Colon (tissue), 2 donors: Measurements from ENCODE around the gene CAPN10.

ENCODE experiments used
- FAIRE-seq: peaks from 2 replicates; lab custom pipeline; 2012; peaks lifted over from hg19 to GRCh38; lab: Jason Lieb, UNC
- donor health status: control.
- donor health status: control.

The CAPN10 gene

DNA sequence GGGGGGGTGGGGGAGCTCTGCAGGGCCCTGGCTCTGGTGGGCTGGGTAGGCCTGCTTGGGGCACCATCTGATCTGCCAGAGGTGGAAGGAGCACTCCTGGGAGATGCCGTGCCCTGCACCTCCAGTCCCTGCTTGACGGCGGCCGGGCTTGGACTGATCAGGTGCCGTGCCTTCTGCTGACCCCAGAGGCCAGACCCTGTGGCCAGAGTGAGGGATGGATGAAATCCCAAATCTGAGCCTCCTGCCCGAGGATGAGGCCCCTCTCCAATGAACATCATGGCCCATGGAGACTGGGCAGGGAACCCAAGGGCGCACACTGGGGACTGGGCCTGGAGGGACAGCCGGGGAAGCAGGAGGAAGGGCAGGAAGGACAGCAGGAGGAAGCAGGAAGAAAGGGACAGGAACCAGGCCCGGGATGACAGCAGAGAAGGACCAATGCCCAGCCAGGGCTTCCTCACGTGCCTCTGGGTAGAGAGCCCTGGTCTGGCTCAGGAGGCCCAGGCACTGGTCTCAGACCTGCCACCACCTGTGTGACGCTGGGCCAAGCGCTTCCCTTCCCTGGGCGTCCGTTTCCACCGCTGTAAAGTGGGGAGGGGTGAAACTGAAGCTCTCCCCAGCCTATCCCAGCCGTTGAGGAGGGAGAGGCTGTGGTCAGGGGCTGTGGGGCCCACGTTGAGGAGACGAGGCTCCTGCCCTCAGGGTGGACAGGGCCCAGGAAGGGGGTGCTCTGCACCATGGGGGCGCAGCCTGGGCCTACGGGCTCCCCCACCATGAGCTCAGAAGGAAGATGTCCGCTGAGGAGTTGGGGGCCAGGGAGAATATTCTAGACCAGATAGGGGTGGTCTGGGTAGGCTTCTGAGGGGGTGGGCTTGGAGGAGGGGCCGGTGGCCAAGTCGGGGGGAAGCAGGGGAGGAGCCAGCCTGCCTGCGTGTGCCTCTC, 37.7 kb downstream of the CAPN10 start:
- no peak for FAIRE-seq

- FAIRE-seq, result no peak
Measured at GRCh38 chr2:240624950-240625621, 38.6 kb downstream of the CAPN10 start, which contains the start of gene GPR35. GPR35 (plus strand) TSS chr2:240625480; CDS start chr2:240629953, 4,473 bp downstream.

- no peak for FAIRE-seq
Measured at GRCh38 chr2:240626531-240627300, 40.2 kb downstream of the CAPN10 start.

GRCh38 chr2:240627736-240628506, 41.4 kb downstream of the CAPN10 start:
- FAIRE-seq, result no peak

DNA sequence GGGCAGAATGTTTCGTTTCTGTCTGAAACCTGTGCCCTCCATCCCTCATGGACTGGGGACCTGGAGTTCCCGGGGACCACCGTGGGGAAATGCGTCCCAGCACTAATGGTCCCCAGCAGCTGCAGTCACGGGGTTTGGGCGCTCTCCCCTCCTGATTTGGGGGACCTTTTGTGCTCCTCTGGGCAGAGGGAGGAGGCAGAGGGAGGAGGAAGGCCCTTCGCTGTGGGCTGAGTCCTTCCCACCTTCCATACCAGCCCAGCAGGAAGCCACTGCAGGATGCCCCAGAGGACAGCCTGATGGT, 41.9 kb downstream of the CAPN10 start:
- no peak for FAIRE-seq

GRCh38 chr2:240628808-240629618, 42.5 kb downstream of the CAPN10 start:
- FAIRE-seq, result no peak

GRCh38 chr2:240629619-240629967, 43.1 kb downstream of the CAPN10 start:
- FAIRE-seq, result no peak

DNA sequence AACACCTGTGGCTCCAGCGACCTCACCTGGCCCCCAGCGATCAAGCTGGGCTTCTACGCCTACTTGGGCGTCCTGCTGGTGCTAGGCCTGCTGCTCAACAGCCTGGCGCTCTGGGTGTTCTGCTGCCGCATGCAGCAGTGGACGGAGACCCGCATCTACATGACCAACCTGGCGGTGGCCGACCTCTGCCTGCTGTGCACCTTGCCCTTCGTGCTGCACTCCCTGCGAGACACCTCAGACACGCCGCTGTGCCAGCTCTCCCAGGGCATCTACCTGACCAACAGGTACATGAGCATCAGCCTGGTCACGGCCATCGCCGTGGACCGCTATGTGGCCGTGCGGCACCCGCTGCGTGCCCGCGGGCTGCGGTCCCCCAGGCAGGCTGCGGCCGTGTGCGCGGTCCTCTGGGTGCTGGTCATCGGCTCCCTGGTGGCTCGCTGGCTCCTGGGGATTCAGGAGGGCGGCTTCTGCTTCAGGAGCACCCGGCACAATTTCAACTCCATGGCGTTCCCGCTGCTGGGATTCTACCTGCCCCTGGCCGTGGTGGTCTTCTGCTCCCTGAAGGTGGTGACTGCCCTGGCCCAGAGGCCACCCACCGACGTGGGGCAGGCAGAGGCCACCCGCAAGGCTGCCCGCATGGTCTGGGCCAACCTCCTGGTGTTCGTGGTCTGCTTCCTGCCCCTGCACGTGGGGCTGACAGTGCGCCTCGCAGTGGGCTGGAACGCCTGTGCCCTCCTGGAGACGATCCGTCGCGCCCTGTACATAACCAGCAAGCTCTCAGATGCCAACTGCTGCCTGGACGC, 43.6 kb downstream of the CAPN10 start:
- no peak for FAIRE-seq

- no peak for FAIRE-seq
Measured at GRCh38 chr2:240630771-240631547, 44.4 kb downstream of the CAPN10 start.

- no peak for FAIRE-seq
Measured at GRCh38 chr2:240631548-240632305, 45.2 kb downstream of the CAPN10 start.

DNA sequence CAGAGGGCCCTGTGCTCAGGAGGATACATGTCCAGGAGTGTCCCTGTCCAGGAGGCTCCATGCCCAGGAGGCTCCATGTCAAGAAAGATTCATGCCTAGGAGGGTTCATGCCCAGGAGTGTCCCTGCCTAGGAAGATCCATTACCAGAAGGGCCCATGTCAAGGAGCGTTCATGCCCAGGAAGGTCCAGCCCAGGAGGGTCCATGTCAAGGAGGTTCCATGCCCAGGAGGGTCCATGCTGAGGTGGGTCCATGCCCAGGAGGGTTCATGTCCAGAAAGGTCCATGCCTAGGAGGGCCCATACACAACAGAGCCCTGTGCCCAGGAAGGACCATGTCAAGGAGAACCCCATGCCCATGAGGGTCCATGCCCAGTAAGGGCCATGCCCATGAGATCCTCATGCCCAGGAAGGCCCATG, 45.8 kb downstream of the CAPN10 start:
- FAIRE-seq, result no peak

- no peak for FAIRE-seq
Measured at GRCh38 chr2:240635121-240635997, 48.8 kb downstream of the CAPN10 start.

- FAIRE-seq, result no peak
Measured at GRCh38 chr2:240635998-240636547, 49.5 kb downstream of the CAPN10 start.

GRCh38 chr2:240636563-240637115, 50.1 kb downstream of the CAPN10 start:
- FAIRE-seq, result no peak

DNA sequence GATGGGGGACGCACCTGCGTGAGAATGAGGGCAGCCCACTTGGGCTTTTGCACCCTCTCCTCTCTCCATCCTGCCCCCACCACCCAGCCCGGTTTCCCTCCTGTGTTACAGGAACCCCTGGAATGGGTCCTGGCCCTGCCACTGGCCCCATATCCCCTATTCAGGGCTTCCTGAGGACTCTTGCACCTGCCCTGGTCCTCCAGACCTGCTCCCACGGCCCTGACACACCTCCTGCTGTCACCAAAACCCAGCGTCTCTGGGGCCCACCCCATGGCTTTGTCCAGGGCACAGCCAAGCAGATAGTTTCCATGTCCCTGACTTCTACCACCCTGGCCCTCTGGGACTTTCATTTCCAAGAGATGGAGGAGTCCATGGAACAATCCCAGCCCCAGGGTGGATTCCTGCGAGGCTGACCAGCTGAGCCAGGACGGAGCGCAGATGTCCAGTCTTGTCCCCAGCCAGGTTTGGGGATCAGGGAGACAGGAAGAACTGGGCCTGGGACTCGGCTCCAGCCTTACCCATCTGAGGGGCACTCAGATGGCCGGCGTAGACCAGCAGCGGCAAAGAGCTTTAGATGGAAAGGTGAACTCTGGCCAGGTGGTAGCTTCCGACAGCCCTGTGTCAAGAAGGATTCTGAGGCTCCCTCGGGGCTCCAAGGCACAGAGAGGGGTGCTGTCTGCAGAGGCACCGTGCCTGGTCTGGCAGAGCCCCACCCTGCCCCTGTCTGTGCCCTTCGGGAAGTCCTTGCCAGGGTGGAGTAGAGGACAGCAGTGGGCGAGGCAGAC, 50.8 kb downstream of the CAPN10 start:
- FAIRE-seq, result no peak

GRCh38 chr2:240637901-240638345, 51.4 kb downstream of the CAPN10 start:
- FAIRE-seq, result no peak
